GM21367 (cell line): Measurements from ENCODE around the gene PPP5C.
"Not testable (repeated sequence)": the region's sequence is repeated elsewhere in the genome, so short reads cannot be mapped to it uniquely, and the experiment has no call there.

Experiments used
- ATAC-seq: cut with Tn5 transposase; IDR thresholded peaks from one replicate; pipeline ENCODE4 v1.9.1; 2021; ENCODE audit not compliant: unreplicated experiment

PPP5C gene

DNA sequence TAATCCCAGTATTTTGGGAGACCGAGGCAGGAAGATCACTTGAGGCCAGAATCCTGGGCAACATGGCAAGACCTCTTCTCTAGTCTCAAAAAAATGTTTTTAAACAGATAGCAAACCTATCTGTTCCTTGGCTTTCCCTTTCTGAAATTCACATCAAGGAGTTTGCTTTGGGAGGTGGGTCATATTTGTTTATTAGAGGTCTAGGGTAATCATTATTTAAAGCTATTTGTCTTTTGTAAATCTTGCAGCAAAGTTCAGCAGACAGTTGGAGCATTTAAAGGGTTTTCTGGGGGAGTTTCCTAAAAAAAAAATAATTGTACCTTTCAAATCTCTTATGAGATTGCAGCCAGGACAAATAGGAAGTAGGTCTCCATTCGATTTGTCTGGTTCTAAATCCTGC is 17.5 kb downstream of the PPP5C start:
- ATAC-seq, result no peak

DNA sequence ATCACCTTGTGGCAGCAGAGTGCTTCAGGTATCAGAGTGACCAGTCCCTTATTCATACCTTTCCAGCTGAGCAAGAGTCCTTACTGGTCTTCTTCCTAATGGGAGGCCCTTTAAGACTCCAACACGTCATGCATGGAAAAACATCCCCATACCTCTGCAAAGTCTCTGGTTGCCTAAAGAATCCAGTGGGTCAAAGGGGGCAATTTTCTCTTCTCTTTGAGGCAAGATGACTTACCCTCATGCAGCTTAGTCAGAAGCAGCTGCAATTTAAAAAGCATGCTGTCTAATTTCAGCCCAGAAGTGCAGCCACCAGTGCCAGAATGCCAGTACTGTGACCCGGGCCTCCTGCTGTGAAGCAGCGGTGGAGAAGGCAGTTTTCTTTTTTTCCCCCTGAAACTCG is 18.7 kb downstream of the PPP5C start:
- no peak for ATAC-seq

DNA sequence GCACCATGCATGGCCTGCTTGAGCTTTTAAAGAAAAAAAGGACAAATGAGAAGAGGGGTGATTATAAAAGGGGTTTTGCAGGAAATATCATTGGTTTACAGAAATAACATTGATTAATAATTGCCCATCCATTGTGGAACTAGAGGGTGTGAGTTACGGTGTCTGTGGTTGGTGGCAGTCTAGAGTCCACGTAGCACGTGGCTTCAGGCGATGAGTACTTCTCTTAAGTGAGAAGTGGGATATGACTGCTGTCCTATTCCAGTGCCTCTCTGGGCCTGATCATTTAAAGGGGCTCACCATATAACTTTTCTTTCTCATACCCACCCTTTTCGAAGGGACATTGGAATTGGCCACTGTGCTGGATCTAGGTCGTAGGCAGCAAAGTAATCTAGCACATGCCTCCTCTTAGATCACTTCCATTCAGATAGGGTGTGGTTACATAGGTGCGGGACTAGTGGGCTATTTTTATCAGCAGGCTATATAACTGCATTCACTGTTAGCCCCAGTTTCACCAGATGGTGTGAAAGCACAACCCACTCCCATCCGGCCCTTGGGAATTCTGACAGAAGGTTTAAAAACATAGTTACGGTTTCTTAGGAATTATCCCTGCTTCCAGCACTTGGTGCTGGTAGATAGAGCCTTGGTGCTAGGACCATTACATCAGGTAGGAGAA is 19.9 kb downstream of the PPP5C start:
- ATAC-seq, result no peak

DNA sequence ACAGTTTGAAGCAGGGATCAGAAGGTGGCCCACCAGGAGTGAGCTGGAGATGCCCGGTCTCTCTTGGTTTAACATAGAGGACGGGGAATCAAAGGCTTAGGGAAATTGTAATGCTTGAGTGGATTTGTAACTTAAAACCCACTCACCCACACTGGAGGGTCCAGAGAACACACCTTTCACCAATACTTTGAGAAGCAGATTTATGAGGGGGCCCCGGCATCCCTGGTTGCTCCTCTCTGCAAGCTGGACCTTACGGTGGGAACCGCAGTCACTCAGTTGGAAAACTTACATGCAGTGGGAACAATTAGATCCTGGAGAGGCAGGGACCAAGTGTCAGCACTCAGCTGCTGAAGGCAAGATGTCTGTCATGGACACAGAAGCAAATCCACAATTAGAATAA is 20.5 kb downstream of the PPP5C start:
- ATAC-seq, result no peak

DNA sequence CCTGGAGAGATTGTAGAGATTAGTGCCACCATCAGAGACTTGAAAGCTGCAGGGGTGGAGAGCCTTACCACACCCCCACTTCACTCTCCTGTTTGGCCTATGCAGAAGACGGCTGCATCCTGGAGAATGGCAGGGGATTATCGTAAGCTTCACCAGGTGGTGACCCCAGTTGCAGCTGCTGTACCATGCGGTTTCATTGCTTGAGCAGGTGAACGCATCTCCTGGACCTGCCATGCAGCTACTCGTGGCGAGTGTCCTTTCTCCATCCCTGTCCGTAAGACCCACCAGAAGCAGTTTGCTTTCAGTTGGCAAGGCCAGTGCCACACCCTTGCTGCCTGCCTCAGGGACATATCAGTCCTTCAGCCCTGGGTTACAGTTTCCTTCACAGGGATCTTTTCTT is 21.2 kb downstream of the PPP5C start:
- ATAC-seq, result no peak

DNA sequence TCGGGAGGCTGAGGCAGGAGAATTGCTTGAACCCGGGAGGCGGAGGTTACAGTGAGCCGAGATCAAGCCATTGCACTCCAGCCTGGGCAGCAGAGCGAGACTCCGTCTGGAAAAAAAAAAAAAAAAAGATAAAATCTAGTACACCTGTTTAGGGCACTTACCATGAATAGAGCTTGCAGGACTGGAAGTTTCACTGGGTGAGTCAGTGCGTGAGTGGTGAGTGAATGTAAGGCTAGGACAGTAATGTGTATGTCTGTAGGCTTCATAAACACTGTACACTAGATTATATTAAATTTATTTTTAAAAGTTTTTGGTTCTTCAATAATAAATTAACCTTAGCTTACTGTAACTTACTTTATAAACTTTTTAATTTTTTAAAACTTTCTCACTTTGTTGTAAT is 22.9 kb downstream of the PPP5C start:
- ATAC-seq, result no peak

DNA sequence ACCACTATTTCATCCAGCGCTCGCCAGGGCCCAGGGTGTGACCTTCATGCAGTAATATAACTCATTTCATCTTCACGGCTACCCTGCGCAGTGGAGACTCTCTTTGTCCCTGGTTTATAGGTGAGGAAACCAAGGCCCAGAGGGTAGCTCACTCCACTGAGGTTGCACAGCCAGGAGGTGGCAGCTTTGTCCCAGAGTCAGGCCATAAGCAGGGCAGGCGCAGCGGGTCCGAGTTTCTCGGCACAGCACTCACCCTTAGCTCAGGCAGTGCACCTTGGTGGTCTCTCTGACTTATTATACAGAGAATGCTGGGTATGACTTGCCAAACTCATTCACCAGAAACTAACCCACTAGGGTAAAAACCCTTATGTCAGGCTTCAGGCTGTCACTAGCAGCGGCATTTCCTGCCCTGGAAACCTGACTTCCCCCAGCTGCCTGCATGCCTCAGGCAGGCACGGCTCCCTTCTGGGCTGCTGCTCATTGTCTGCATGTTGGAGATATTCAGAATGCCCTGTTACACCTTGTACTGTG is 24.5 kb downstream of the PPP5C start:
- no peak for ATAC-seq

DNA sequence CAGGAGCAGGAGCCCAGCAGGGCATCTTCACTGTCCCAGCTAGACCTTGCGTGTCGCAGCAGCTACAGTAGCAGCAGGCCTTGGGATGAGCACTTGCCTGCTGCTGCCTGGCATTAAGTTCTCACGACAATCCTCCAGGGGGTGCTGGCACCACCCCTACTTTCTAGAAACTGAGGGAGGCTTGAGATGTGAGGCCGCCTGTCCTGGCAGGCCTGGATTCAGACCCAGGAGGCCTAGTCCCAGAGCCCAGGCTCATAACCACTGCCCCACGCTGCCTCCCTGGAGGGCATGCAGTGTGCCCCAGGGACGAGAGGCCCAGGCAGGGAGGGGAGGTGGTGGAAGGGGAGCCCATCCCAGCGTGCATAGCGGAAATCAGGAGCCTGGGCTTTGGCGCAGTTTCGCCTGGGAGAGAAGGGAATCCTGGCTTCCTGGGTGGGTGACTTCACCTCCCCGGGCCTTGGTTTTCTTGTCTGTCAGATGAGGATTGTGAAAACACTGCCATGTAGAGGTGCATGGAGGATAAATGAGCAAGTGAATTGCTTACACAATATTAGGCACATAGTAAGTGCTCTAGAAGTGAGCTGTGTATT is 26.1 kb downstream of the PPP5C start:
- no peak for ATAC-seq

DNA sequence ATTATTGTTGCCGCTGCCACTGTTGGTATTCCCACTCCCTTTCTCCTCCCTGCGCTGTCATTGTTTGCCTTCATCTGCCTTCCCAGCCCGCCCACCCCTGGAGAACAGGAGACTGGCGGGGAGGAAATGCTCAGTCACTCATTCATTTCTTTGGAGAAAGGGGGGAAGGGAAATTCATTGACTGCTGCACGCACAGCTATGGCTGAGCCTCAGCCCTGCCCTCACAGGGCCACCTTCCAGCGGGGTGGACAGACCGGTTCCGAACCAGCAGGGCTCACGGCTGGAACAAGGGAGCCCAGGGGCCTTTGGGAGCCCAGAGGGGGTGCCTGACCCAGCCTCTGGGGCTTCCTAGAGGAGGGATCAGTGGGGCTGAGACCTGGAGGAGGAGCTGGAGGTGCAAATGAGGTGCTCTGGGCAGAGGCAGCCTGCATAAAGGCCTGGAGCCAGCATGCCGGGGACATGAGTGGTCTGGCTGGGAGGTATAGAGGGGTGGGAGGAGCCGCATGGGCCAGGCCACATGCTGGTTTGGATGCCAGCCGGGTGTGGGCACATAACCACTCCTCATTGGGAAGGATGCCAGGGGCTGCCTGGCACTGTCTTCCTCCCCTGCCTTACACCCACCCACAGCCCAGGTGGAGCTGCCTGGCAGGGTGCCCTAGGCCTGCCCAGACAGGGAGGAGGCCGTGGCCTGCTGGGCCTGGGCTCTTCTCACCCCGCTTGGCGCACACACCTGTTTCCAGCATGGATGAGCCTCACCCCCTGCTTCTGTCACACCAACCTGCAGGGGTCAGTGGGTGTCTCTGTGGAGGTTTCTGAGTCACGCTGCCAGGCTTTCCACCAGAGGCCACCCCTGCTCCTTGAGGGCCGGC is 26.8 kb downstream of the PPP5C start:
- ATAC-seq, result no peak

DNA sequence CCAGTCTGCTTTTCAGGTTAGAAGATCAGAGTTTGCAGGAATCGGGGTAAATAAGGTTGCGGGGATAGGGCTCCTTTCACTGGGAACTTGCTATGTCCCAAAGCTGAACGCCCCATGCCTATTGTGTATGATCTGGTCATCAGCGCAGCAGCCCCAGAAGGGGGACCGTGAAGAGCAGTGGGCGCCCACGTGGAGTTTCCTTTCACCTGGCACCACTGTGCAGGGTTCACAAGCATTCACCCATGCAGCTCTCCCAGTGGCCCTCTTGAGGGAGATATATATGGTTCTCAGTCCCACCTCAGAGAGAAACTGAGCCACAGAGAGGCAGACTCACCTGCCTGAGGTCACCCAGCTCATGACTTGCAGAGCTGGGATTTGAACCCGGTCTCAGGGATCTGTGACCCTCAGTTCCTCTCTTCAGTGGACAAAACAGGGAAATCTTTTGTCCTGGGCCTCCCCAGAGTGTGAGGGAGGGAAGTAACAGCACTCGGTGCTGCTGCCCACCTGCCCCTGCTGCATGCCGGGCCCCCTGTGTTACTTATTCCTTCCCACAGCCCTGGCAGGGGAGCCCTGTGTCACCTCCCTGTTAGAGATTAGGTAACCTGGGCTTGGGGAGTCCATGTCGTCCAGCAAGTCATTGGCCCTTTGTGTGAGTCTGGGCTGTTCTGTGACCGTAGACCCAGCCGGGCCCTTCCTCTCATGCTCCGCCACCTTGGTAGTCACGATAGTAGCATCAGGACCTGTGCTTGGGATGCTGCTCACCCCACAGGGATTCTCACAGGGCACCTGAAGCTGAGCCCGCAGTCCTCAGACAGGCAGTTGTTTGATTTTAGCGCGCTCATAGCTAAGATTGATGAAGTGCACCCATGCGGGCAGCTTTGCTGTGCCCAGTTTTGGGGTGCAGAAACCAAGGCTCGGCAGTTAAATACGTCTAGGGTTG is 27.9 kb downstream of the PPP5C start:
- no peak for ATAC-seq

DNA sequence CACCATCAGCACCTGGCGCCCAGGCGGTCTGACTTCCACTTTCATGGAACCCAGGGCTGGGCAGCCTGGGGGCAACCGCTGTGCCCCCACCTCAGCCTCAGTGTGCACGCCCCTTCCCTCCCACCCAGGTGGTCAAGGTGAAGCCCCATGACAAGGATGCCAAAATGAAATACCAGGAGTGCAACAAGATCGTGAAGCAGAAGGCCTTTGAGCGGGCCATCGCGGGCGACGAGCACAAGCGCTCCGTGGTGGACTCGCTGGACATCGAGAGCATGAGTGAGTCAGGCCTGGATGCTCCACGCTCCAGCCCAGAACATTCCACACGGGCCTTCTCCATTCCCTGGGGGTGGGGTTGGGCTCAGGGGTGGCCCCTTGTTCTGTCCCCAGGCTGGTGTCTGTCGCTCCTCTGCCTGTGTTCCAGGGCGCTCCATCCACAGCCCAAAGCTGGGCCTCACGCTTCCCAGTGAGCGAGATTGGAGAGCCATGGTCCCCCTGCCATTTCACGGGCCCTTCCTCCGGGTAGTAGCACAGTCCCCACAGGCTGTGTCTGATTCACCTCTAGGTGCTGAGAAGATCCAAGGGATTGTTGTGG is 28.7 kb downstream of the PPP5C start:
- ATAC-seq, result not testable (repeated sequence)

DNA sequence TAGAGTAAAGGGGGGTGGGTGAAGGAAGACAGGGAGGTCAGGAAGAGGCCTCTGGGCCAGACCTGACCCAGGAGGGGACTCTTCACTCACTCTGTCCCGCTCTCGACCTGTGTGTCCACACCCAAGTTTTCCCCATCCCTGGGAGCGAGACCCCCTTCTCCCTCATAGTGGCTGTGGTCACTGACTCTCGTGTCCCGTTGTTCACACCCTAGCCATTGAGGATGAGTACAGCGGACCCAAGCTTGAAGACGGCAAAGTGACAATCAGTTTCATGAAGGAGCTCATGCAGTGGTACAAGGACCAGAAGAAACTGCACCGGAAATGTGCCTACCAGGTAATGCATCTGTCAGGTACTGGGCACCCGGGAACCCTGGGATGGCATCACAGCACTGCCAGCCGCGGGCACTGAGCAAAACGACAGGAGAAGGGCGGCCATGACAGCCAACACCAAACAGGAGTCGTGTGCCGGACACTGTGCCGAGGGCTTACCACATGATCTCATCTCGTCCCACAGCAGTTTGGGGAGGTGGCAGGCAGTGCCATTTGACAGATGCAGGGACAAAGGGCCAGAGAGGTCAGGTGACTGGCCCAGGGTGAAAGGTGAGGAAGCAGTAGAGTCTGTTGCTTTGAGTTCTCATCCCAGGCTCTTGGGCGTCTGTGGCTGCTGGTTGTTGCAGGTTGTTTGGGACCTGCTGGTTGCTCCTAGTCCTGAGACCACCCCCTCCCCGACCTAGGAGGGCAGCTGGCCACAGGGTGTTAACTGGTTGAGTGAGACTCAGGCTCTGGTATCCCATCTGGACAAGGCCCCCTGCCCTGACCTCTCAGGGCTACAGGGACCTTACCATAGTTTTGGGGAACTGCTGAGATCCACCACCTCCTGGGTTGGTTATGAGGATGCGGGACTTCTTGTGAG is 29.6 kb downstream of the PPP5C start:
- ATAC-seq, result no peak

DNA sequence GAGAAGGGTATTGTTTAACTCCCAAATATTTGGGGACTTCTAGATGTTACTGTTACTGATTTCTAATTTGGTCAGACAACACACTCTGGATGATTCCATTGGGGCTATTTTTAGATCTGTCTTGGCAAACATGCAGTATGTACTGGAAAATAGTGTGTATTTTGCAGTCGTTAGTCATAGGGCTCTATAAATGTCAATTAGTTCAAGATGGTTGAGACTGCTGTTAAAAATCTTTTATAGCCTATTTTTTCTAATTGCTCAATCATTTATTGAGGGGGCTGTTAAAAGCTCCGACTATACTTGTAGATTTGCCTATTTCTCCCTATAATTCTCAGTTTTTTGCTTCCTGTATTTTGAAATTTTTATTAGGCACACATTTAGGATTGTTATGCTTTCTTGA is 31.4 kb downstream of the PPP5C start:
- ATAC-seq, result no peak

DNA sequence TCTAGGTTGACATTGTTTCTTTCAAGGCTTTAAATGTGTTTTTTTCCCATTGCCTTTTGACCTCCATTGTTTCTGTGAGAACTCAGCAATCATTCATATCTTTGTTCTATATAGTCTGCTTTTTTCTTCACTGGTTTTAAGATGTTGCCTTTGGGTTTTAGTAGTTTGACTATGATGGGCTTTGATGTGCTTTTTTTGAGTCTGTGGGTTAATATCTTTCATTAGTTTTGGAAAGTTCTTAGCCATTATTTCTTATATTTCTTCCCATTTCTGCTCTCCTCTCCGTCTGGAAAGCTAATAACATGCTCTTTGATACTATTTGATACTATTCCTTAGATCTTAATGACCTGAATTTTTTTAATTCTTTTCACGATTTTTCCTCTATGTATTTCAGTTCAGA is 33.8 kb downstream of the PPP5C start:
- ATAC-seq, result no peak

DNA sequence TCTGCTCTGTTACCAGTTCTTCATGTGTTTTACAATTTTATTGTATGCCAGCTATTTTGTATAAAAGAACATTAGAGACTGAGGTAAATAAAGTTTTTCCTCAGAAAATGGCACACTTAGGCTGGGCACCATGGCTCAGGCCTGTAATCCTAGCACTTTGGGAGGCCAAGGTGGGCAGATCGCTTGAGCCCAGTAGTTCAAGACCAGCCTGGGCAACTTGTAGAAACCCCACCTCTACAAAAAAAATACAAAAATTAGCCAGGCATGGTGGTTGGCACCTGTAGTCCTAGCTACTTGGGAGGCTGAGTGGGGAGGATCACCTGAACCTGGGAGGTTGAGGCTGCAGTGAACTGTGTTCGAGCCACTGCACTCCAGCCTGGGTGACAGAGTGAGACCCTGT is 34.5 kb downstream of the PPP5C start:
- no peak for ATAC-seq

DNA sequence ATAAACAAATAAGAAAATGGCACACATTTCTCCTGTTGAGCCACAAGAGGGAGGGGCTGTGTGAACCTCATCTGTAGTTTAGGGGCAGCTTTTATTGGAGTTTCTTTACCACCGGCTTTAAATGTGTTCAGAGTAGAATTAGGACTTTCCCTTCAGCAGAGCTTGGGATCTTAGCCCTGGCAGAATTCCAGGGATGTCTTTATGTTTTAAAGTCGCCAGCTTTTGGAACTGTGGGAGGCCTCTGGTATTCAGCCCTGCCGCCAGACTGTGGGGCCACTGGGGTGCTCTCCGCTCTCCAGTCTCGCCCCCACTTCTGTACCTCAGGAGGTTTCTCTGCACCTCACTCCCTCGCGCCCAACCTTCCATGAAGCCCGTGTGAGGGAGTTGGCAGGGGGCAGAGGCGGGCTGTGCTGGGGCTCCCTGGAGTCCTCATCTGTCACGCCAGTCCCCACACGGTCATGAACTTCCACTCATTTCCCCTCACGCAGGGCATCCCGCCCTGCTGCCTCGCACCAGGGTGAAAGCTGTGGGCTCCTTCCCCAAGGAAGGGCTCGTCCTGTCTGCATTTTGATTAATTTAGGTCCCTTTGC is 35.0 kb downstream of the PPP5C start:
- ATAC-seq, result no peak

DNA sequence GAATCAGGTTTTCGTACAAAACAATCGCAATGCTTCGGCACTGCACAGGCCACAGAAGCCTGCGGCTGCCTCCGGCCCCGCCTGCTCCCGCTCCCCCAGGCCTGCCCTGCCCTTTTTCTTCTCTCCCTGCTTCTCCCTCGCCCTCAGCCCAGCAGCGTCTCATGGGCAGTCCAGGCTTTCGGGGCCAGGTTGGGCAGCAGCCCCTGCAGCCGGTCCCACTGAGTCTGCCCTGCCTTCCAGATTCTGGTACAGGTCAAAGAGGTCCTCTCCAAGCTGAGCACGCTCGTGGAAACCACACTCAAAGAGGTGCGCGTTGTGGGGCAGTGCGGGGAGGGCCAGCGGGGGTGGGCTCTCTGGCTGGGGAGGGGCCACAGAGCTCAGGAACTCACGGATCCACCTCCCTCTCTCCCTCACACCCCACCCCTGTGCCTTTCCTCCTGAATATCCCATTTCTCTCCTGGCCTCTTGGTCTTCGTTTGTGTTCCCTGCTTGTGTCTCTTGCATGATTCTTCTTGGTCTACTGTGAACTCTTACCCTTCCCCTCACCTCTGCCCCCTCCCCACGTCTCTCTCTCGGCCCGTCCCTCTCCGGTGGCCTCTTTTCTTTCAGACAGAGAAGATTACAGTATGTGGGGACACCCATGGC is 36.4 kb downstream of the PPP5C start:
- no peak for ATAC-seq

DNA sequence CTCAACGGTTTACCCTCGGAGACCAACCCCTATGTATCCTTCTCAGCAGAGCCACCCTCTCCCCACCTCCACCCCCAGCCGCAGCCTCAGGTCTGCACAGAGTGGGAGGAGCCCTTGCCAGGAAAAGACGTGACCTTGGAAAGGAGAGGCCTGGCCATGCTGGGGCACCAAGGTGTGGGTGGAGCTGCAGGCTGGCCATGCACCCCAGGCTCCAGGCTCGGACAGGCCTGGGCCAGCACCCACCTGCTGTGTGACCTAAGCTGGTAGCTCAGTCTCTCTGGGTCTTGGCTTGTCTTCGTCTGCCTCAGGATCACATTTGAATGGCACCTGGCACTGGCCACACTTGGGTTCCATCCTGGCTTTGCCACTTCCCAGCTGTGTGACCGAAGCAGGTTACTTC is 37.0 kb downstream of the PPP5C start:
- no peak for ATAC-seq

DNA sequence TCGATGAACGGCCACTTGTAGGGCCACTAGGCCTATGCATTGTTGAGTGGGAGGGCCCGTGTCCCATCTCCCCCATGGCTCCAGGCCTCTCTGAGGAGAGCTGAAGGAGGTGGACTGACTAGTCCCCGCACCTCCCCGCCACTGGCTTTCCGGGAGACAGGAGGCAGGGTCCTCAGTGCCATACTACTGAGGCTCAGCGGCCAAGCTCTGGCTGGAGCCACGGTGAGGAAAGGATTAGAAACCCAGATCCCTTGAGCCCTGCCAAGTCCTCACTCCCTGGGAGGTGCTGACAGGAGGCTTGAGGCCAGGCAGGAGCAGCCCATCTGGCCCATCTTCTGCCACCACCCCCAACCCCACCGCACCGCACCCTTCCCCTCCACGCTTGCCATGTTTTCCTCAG is 37.5 kb downstream of the PPP5C start:
- no peak for ATAC-seq
